Left cardiac atrium (tissue), 4 donors: ENCODE results near the gene ZBTB17. TPM values are rescaled to one million over a fixed set of nuclear protein-coding genes. Genes with fewer than 3 reads are reported as not detected.
"Not testable (repeated sequence)": the region's sequence is repeated elsewhere in the genome, so short reads cannot be mapped to it uniquely, and the experiment has no call there.

Experiments
- ATAC-seq, 2 donors: fragments of 200-7000 bp; cut with Tn5 transposase; one replicate each; pipeline ENCODE4 v1.9.1; 2020; ENCODE audit warnings: mild to moderate bottlenecking in 2 of 2, moderate library complexity in 2 of 2
- DNase-seq: peaks from one replicate; pipeline ENCODE4 v3.0.0-alpha.2; 2020
- intact Hi-C, 2 donors: fragments of 100-400 bp; cut with DNase I; formaldehyde crosslinking; loops; one replicate each; pipeline versions ENCODE4 v1.14.1 to v1.15.1; 2022 to 2023
- total RNA-seq, 2 donors: library from RNA; stranded (reverse); fragmentation: NEBNext Ultra II Directional; extraction: Animal tissue kit (Norgen Biotek cat#: 25700); gene quantifications; one replicate each; pipeline ENCODE4 v1.2.1, GENCODE V29; 2021
- donor health status: DM: no; HTN: yes; CAD: no.
- donor health status: DM: no; HTN: yes; CAD: no; lungs with severe emphysema.
- donor health status: DM: yes; HTN: yes; CAD: no.
- donor health status: Dilated cardiomyopathy.

The ZBTB17 gene
- total RNA-seq, 2 donors from 2014 or later: 22.4 to 24.6 TPM

DNA sequence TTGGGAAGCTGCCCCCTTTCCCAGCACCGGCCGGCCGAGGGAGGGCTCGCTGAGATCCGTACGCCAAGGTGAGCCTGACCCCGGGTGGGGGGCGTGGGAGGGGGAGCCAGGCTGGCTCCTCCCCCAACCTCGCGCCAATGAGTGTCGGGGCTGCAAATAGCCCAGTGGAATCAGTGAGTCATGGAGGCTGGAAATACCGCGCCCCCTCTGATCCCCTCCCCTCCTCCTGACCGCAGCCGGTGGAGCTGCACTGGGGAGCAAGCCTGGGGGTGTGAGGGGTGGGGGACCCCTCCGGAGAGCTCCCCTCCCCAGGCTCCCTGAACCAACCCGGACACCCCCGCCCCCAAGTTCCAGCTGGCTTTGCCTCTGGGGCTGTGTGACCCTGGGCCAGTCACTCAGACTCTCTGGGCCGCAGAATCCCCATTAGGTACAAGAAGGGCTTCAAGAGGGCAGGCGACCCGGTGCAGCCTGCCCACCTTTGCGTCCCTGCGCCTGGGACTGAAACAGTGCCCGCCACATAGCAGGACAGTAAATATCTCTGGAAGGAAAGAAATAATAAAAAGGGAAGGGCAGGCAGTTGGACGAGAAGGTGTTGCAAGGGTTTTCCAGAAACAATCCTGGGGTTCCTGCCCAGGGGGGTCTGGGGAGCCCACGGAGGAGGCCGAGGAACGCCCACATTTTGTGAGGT, 37.5 kb upstream of the ZBTB17 start:
- ATAC-seq: peak; percentile 51 to 55
- DNase-seq: peak; percentile 82
- intact Hi-C loops: no loop called here

GRCh38 chr1:16012590-16013219, 36.8 kb upstream of the ZBTB17 start:
- ATAC-seq: peak; percentile 52 to 66
- peak; percentile 83 for DNase-seq
- intact Hi-C loops: no loop called here

GRCh38 chr1:16011936-16012589, 36.2 kb upstream of the ZBTB17 start:
- no peak for ATAC-seq
- intact Hi-C loops: no loop called here
- DNase-seq: no peak

DNA sequence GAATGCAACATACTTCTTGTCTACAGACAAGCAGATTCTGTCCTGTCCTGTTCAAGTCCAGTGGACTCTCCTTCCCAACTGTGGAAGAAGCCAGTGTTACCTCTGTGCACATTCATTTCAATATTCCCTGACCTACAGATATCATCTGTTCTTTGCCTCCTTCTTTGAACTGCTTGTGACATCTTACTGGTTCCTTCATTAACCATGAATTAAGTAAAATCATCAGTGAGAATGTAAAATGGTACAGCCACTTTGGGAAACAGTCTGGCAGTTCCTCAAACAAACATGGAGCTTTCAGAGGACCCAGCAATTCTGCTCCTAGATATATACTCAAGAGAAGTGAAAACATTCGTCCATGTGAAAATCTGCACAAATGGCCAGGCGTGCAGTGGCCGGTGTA, 34.9 kb upstream of the ZBTB17 start:
- ATAC-seq (no peak), DNase-seq (no peak)
- intact Hi-C loops: no loop called here

- no peak for DNase-seq
- intact Hi-C loops: loop anchor here (1.0 to 10.0 kb wide), 3 partner anchors 23 to 47 kb away; no protein-coding TSS in a partner anchor
- no peak for ATAC-seq
These were observed 33.8 kb upstream of the ZBTB17 start for GRCh38 chr1:16009678-16010077.

DNA sequence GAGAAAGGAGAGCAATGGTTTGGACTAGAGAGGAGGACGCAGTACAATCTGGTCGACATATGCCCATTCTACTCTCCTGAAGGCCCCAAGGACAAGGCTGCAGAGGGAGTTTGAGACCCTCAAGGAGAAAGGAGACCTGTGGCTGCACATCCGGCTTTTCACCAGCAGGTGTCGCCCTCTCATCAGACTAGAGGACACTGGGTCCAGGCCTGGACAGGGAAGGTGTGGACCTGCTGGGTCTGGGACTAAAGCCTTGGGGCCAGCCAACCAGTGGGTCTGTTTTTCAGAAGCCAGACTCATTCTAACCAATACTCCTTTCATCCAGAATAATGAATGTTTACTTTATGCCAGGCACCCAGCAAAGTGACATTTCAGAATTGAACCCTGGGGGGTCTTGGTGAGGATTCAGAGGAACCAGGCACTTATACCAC, 33.1 kb upstream of the ZBTB17 start:
- DNase-seq (peak; percentile 83), ATAC-seq (peak; percentile 7 to 19)
- intact Hi-C loops: loop anchor here (1.0 to 10.0 kb wide), 3 partner anchors 23 to 47 kb away; no protein-coding TSS in a partner anchor

DNA sequence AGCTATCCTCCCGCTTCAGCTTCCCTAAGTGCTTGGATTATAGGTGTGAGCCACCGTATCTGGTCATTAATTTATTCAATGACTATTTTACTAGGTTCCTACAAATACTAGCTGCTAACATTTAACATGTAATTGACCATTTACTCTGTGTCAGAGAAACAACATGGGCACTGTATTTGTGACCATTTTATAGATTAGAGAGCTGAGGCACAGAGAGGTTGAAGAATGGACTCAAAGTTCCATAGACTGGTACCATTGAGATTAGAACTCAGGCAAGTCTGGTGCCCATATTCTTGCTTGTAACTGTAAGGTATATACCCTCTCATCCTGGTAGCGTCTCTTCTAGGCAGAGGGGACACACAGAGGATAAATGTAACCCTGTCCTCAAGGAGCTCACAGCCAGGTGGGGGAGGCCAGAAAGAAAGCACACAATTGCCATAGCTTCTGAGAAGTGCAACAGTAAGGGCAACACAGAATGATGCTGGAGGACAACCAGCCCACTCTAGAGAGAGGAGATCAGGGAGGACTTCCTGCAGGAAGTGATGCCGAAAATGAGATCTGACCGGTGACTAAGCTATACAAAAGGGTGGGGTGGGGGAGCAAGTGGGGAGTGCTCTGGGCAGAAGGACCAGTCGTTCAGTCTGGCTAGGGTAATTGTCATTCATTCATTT, 31.9 kb upstream of the ZBTB17 start:
- intact Hi-C loops: loop anchor here in 1 of 2 donors (10.0 kb wide), 1 partner anchor 47 kb away; no protein-coding TSS in a partner anchor
- no peak for DNase-seq
- ATAC-seq: no peak

GRCh38 chr1:16006552-16007485, 30.9 kb upstream of the ZBTB17 start:
- intact Hi-C loops: loop anchor here in 1 of 2 donors (10.0 kb wide), 1 partner anchor 48 kb away; no protein-coding TSS in a partner anchor
- no peak for DNase-seq
- ATAC-seq: no peak

- intact Hi-C loops: loop anchor here in 1 of 2 donors (10.0 kb wide), 1 partner anchor 49 kb away; no protein-coding TSS in a partner anchor
- ATAC-seq: no peak
- DNase-seq: no peak
These were observed 30.1 kb upstream of the ZBTB17 start for GRCh38 chr1:16006010-16006409.

DNA sequence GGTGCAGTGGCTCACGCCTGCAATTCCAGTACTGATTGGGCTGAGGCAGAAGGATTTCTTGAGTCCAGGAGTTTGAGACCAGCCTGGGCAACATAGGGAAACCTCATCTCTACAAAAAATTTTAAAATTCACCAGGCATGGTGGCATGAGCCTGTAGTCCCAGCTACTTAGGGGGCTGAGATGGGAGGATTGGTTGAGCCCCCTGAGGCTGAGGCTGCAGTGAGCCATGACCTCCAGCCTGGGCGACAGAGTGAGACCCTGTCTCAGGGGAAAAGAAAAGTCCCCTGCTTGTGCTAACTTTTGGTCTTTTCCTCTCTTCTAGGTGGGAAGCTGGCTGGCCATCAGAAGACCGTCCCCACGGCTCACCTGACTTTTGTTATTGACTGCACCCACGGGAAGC, 29.7 kb upstream of the ZBTB17 start:
- DNase-seq (no peak), ATAC-seq (no peak)
- intact Hi-C loops: loop anchor here in 1 of 2 donors (10.0 kb wide), 1 partner anchor 49 kb away; no protein-coding TSS in a partner anchor

- DNase-seq, ATAC-seq: not testable (repeated sequence)
- intact Hi-C loops: loop anchor here (5.0 to 10.0 kb wide), 2 partner anchors 41 to 54 kb away; partner anchors contain the start of gene CLCNKB (in 1 of the 2)
These were observed 25.4 kb upstream of the ZBTB17 start for GRCh38 chr1:16001274-16001673.

GRCh38 chr1:15998929-15999328, 23.0 kb upstream of the ZBTB17 start:
- DNase-seq (no peak), ATAC-seq (no peak)
- intact Hi-C loops: no loop called here

DNA sequence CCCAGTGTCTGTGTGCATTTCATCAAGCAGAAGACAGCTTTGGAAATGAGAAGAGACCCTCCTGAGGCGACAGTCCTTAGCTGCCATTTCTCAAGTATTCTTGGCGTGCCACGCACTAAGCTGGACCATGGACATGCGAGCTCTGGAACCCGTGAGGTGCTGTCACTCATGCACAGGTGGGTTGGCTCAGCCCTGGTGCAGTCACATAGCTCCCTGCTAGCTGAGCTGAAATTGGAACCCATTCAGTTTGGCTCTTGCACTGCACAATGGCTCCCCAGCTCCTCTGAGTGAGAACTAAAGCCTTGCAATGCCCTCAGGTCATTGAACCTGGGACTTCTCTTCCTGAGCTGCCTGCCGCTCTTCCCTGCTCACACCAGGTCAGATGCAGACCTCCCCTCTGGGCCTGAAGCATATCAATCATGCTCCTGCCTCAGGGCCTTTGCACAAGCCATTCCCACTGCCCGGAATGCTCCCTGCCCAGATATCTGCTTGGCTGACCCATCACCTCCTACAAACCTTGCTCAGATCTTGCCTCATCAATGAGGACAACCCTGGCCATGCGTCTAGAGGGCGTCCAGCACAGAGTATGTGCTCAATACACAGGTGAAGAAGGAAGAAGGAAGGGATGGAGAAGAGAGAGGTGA, 21.9 kb upstream of the ZBTB17 start:
- intact Hi-C loops: no loop called here
- no peak for ATAC-seq
- DNase-seq: no peak

GRCh38 chr1:15997076-15997585, 21.2 kb upstream of the ZBTB17 start:
- intact Hi-C loops: no loop called here
- ATAC-seq (no peak), DNase-seq (no peak)

- ATAC-seq (peak; percentile 84 to 89), DNase-seq (peak; percentile 81)
- intact Hi-C loops: loop anchor here (5.0 kb wide), 2 partner anchors 187 to 202 kb away; partner anchors contain the start of gene UQCRHL (in 1 of the 2)
These were observed 18.9 kb upstream of the ZBTB17 start for GRCh38 chr1:15994590-15995351.

GRCh38 chr1:15994081-15994480, 18.2 kb upstream of the ZBTB17 start:
- intact Hi-C loops: loop anchor here (5.0 kb wide), 2 partner anchors 187 to 202 kb away; partner anchors contain the start of gene UQCRHL (in 1 of the 2)
- DNase-seq (no peak), ATAC-seq (no peak)
